Measurements from ENCODE around the gene PLCB1.

The PLCB1 gene

GRCh38 chr20:8292793-8293192, 160.7 kb downstream of the PLCB1 start:
- Histone ChIP-seq H3K4me3 (ENCODE audit: insufficient read depth, low read depth, low read length) (no peak overlapping the region), H3K36me3 (ENCODE audit: control insufficient read depth, insufficient read depth, low read length) (no peaks in the 10 kb centered on the region), H3K27me3 (ENCODE audit: control insufficient read depth, insufficient read depth, low read length, poor library complexity, severe bottlenecking) (no peaks in the 10 kb centered on the region), H3K9me3 (ENCODE audit: control insufficient read depth, low read length) (no peaks in the 10 kb centered on the region), H3K27ac (ENCODE audit: insufficient read depth, low read depth, low read length, poor library complexity, severe bottlenecking) (no peak overlapping the region), H3K4me1 (ENCODE audit: control insufficient read depth, insufficient read depth, low read length) (no peaks in the 10 kb centered on the region)
- WGBS, 2 experiments: 92 to 94% methylated on average over 1 of the region's 1 CpG

GRCh38 chr20:8293750-8294149, 161.7 kb downstream of the PLCB1 start:
- 88 to 91% methylated on average over 4 of the region's 4 CpGs for WGBS, 2 experiments
- H3K9me3 ChIP-seq (ENCODE audit: control insufficient read depth, low read length): no peaks in the 10 kb centered on the region
- no peaks in the 10 kb centered on the region for H3K27me3 ChIP-seq (ENCODE audit: control insufficient read depth, insufficient read depth, low read length, poor library complexity, severe bottlenecking)
- no peaks in the 10 kb centered on the region for H3K4me1 ChIP-seq (ENCODE audit: control insufficient read depth, insufficient read depth, low read length)
- H3K27ac ChIP-seq (ENCODE audit: insufficient read depth, low read depth, low read length, poor library complexity, severe bottlenecking): no peak overlapping the region
- no peak overlapping the region for H3K4me3 ChIP-seq (ENCODE audit: insufficient read depth, low read depth, low read length)
- H3K36me3 ChIP-seq (ENCODE audit: control insufficient read depth, insufficient read depth, low read length): no peaks in the 10 kb centered on the region

GRCh38 chr20:8296536-8296935, 164.5 kb downstream of the PLCB1 start:
- no peaks in the 10 kb centered on the region for H3K36me3 ChIP-seq (ENCODE audit: control insufficient read depth, insufficient read depth, low read length)
- H3K4me3 ChIP-seq (ENCODE audit: insufficient read depth, low read depth, low read length): no peak overlapping the region
- H3K4me1 ChIP-seq (ENCODE audit: control insufficient read depth, insufficient read depth, low read length): no peaks in the 10 kb centered on the region
- H3K9me3 ChIP-seq (ENCODE audit: control insufficient read depth, low read length): no peaks in the 10 kb centered on the region
- no peaks in the 10 kb centered on the region for H3K27me3 ChIP-seq (ENCODE audit: control insufficient read depth, insufficient read depth, low read length, poor library complexity, severe bottlenecking)
- 67 to 71% methylated on average over 1 to 2 of the region's 2 CpGs for WGBS, 2 experiments
- H3K27ac ChIP-seq (ENCODE audit: insufficient read depth, low read depth, low read length, poor library complexity, severe bottlenecking): no peak overlapping the region

- H3K36me3 ChIP-seq (ENCODE audit: control insufficient read depth, insufficient read depth, low read length): no peaks in the 10 kb centered on the region
- no CpG with 5 or more reads among the region's 1 CpG for WGBS, 2 experiments
Measured at GRCh38 chr20:8298426-8299043, 166.5 kb downstream of the PLCB1 start.

GRCh38 chr20:8299921-8300320, 167.9 kb downstream of the PLCB1 start:
- Histone ChIP-seq H3K27me3 (ENCODE audit: control insufficient read depth, insufficient read depth, low read length, poor library complexity, severe bottlenecking) (no peaks in the 10 kb centered on the region), H3K27ac (ENCODE audit: insufficient read depth, low read depth, low read length, poor library complexity, severe bottlenecking) (no peak overlapping the region), H3K4me1 (ENCODE audit: control insufficient read depth, insufficient read depth, low read length) (no peaks in the 10 kb centered on the region), H3K9me3 (ENCODE audit: control insufficient read depth, low read length) (no peaks in the 10 kb centered on the region), H3K4me3 (ENCODE audit: insufficient read depth, low read depth, low read length) (no peak overlapping the region), H3K36me3 (ENCODE audit: control insufficient read depth, insufficient read depth, low read length) (no peaks in the 10 kb centered on the region)
- 95 to 97% methylated on average over 4 of the region's 4 CpGs for WGBS, 2 experiments

More at GRCh38 chr20:8298426-8299043, 166.5 kb downstream of the PLCB1 start:
- no peak overlapping the region for H3K4me3 ChIP-seq (ENCODE audit: insufficient read depth, low read depth, low read length)
- H3K9me3 ChIP-seq (ENCODE audit: control insufficient read depth, low read length): no peaks in the 10 kb centered on the region
- H3K4me1 ChIP-seq (ENCODE audit: control insufficient read depth, insufficient read depth, low read length): no peaks in the 10 kb centered on the region
- no peak overlapping the region for H3K27ac ChIP-seq (ENCODE audit: insufficient read depth, low read depth, low read length, poor library complexity, severe bottlenecking)
- no peaks in the 10 kb centered on the region for H3K27me3 ChIP-seq (ENCODE audit: control insufficient read depth, insufficient read depth, low read length, poor library complexity, severe bottlenecking)

GRCh38 chr20:8301655-8302054, 169.6 kb downstream of the PLCB1 start:
- Histone ChIP-seq H3K36me3 (ENCODE audit: control insufficient read depth, insufficient read depth, low read length) (no peaks in the 10 kb centered on the region), H3K9me3 (ENCODE audit: control insufficient read depth, low read length) (no peaks in the 10 kb centered on the region), H3K27ac (ENCODE audit: insufficient read depth, low read depth, low read length, poor library complexity, severe bottlenecking) (no peak overlapping the region), H3K4me1 (ENCODE audit: control insufficient read depth, insufficient read depth, low read length) (peaks cover 1% of the 10 kb centered on the region), H3K27me3 (ENCODE audit: control insufficient read depth, insufficient read depth, low read length, poor library complexity, severe bottlenecking) (no peaks in the 10 kb centered on the region), H3K4me3 (ENCODE audit: insufficient read depth, low read depth, low read length) (no peak overlapping the region)
- WGBS, 2 experiments: 95 to 97% methylated on average over 4 of the region's 4 CpGs

- no peak overlapping the region for H3K4me3 ChIP-seq (ENCODE audit: insufficient read depth, low read depth, low read length)
- no peak overlapping the region for H3K27ac ChIP-seq (ENCODE audit: insufficient read depth, low read depth, low read length, poor library complexity, severe bottlenecking)
- H3K4me1 ChIP-seq (ENCODE audit: control insufficient read depth, insufficient read depth, low read length): peaks cover 6% of the 10 kb centered on the region
- WGBS, 2 experiments: 86 to 89% methylated on average over 3 of the region's 3 CpGs
- H3K9me3 ChIP-seq (ENCODE audit: control insufficient read depth, low read length): no peaks in the 10 kb centered on the region
- H3K36me3 ChIP-seq (ENCODE audit: control insufficient read depth, insufficient read depth, low read length): no peaks in the 10 kb centered on the region
- H3K27me3 ChIP-seq (ENCODE audit: control insufficient read depth, insufficient read depth, low read length, poor library complexity, severe bottlenecking): no peaks in the 10 kb centered on the region
Measured at GRCh38 chr20:8303651-8304050, 171.6 kb downstream of the PLCB1 start.

- Histone ChIP-seq H3K27me3 (ENCODE audit: control insufficient read depth, insufficient read depth, low read length, poor library complexity, severe bottlenecking) (no peaks in the 10 kb centered on the region), H3K9me3 (ENCODE audit: control insufficient read depth, low read length) (no peaks in the 10 kb centered on the region), H3K4me1 (ENCODE audit: control insufficient read depth, insufficient read depth, low read length) (peaks cover 11% of the 10 kb centered on the region), H3K27ac (ENCODE audit: insufficient read depth, low read depth, low read length, poor library complexity, severe bottlenecking) (no peak overlapping the region), H3K4me3 (ENCODE audit: insufficient read depth, low read depth, low read length) (no peak overlapping the region), H3K36me3 (ENCODE audit: control insufficient read depth, insufficient read depth, low read length) (no peaks in the 10 kb centered on the region)
- 68 to 75% methylated on average over 1 of the region's 1 CpG for WGBS, 2 experiments
Measured at GRCh38 chr20:8304124-8304816, 172.2 kb downstream of the PLCB1 start.

- no peaks in the 10 kb centered on the region for H3K9me3 ChIP-seq (ENCODE audit: control insufficient read depth, low read length)
- no peak overlapping the region for H3K27ac ChIP-seq (ENCODE audit: insufficient read depth, low read depth, low read length, poor library complexity, severe bottlenecking)
- 54% methylated on average over 11 of the region's 11 CpGs for WGBS, 2 experiments
- no peaks in the 10 kb centered on the region for H3K27me3 ChIP-seq (ENCODE audit: control insufficient read depth, insufficient read depth, low read length, poor library complexity, severe bottlenecking)
- H3K4me1 ChIP-seq (ENCODE audit: control insufficient read depth, insufficient read depth, low read length): peaks cover 24% of the 10 kb centered on the region
- no peak overlapping the region for H3K4me3 ChIP-seq (ENCODE audit: insufficient read depth, low read depth, low read length)
- no peaks in the 10 kb centered on the region for H3K36me3 ChIP-seq (ENCODE audit: control insufficient read depth, insufficient read depth, low read length)
Measured at GRCh38 chr20:8305449-8305978, 173.4 kb downstream of the PLCB1 start.

GRCh38 chr20:8306937-8307336, 174.9 kb downstream of the PLCB1 start:
- Histone ChIP-seq H3K36me3 (ENCODE audit: control insufficient read depth, insufficient read depth, low read length) (no peaks in the 10 kb centered on the region), H3K9me3 (ENCODE audit: control insufficient read depth, low read length) (no peaks in the 10 kb centered on the region), H3K27me3 (ENCODE audit: control insufficient read depth, insufficient read depth, low read length, poor library complexity, severe bottlenecking) (no peaks in the 10 kb centered on the region), H3K4me1 (ENCODE audit: control insufficient read depth, insufficient read depth, low read length) (peaks cover 26% of the 10 kb centered on the region), H3K4me3 (ENCODE audit: insufficient read depth, low read depth, low read length) (no peak overlapping the region), H3K27ac (ENCODE audit: insufficient read depth, low read depth, low read length, poor library complexity, severe bottlenecking) (no peak overlapping the region)
- 21 to 25% methylated on average over 3 of the region's 3 CpGs for WGBS, 2 experiments
